Measurements from ENCODE around the gene ERV3-1.
"Not testable (repeated sequence)": the region's sequence is repeated elsewhere in the genome, so short reads cannot be mapped to it uniquely, and the experiment has no call there.

Gene ERV3-1

DNA sequence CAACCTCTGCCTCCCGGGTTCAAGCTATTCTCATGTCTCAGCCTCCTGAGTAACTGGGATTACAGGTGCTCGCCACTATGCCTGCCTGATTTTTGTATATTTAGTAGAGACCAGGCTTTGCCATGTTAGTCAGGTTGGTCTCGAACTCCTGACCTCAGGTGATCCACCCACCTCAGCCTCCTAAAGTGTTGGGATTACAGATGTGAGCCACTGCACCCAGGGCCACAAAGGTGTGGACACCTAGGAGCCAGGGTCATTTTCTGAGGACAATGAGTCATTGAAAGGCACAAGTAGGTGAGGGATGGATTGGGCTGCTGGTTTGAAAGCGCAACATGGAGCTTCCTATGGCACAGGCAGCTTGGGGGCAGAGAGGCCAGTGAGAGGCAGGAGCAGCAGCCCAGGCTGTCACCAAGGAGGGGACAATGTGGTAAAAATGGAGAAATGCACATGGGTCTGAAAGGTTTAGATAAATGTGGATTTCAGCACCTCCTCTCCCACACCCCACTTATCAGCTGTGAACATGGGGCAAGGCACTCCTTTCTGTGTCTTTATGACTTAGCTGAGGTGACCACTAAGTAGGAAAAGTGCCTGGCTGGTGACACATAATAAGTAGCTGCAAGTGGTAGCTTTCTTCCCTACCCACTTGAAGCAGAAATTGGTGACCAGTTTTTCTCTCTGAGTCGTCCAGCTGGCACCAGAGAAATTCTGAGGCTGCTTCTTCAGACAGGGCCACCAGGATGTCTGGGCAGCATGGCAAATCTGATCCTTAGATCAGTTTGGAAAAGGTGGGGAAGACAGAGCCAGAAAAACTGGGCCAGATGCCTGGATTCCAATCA is 61.6 kb downstream of the ERV3-1 start:
- DNase-seq (ENCODE audit: low read depth in 2 of 2): not testable (repeated sequence)

Measured in stimulated activated CD4-positive, alpha-beta T cell treated with anti-CD3 and anti-CD28 coated beads, Interleukin-1b, Interleukin-23, amount 100 ng/mL, for 4 hours (primary cell).